ENCODE results near the gene ITGA1. TPM values are rescaled to one million over a fixed set of nuclear protein-coding genes. Genes with fewer than 3 reads are reported as not detected.

Gene ITGA1
- total RNA-seq, 1 experiment from 2014 or later = 4.0 TPM

- Histone ChIP-seq H3K36me3 (ENCODE audit: low read depth) (no peaks in the 10 kb centered on the region), H3K79me2 (ENCODE audit: low read depth) (no peaks in the 10 kb centered on the region), H3K4me1 (replicated peaks; ENCODE audit: insufficient read depth) (no peaks in the 10 kb centered on the region), H3K27ac (no peak overlapping the region), H3K27me3 (ENCODE audit: insufficient read depth, low read depth) (no peaks in the 10 kb centered on the region), H2AFZ (no peak overlapping the region), H3F3A (ENCODE audit: insufficient read depth, low read depth) (no peaks in the 10 kb centered on the region), H3K9me3 (ENCODE audit: insufficient read depth, low read depth) (no peaks in the 10 kb centered on the region; the same call in 1 of the 2 replicates), H3K4me2 (no peak overlapping the region), H4K20me1 (ENCODE audit: insufficient read depth) (no peaks in the 10 kb centered on the region), H3K9me2 (ENCODE audit: insufficient read depth) (0 out of 2 replicates have a peak, but pooled peaks cover 6% of the 10 kb centered on the region), H3K4me3 (no peak overlapping the region)
- CTCF ChIA-PET = no interaction called here
- intact Hi-C loops (cut with micrococcal nuclease; ENCODE audit: unreplicated experiment) = no loop called here
- TF ChIP-seq EZH2 (IDR thresholded peaks at IDR 0.05; ENCODE audit: low read depth) = no peak
- TF ChIP-seq CTCF (conservative IDR thresholded peaks at IDR 0.05) = no peak
- BruUV-seq (replicated peaks) = no TSS peak
- POLR2A ChIA-PET (ENCODE audit: unreplicated experiment) = no interaction called here
- DNase-seq = no peak
These were observed 108.1 kb downstream of the ITGA1 start for GRCh38 chr5:52895572-52896413.

DNA sequence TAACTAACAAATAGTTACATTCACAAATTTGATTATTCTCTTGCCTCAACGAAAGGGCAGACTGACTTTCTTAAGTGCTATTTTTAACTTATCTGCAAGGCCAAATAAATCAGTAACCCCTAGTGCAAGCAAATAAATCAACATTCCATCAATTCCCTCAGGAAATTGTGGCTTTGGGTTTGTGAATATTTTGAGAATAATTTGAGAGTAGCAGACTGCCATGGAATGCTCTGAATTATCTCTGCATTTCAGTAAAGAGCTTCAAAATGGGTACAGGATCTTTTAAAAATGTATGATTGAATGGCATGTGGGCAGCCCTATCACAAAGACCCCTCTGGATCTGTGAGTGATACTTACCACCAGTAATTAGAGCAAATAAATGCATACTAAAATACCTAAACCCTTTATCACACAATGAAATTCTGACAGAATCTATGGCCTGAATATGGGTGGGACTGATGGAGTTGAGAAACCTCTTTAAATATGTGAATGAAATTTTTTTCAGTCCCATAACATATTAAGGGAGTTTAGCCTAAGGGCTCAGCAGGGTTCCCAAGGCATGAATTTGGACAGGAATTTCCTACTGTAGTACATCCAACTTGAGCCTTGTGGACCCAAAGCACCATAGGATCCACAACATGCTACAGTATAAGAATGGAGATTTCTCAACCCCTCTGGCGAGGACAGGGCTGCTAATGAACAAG is 109.0 kb downstream of the ITGA1 start:
- ChIA-PET CTCF (no interaction called here), POLR2A (ENCODE audit: unreplicated experiment) (no interaction called here)
- H4K20me1 ChIP-seq (ENCODE audit: insufficient read depth) = no peaks in the 10 kb centered on the region
- no peak overlapping the region for H2AFZ ChIP-seq
- no TSS peak for BruUV-seq (replicated peaks)
- H3K9me3 ChIP-seq (ENCODE audit: insufficient read depth, low read depth) = no peaks in the 10 kb centered on the region
- no peaks in the 10 kb centered on the region for H3K79me2 ChIP-seq (ENCODE audit: low read depth)
- no peaks in the 10 kb centered on the region for H3F3A ChIP-seq (ENCODE audit: insufficient read depth, low read depth)
- H3K4me1 ChIP-seq (replicated peaks; ENCODE audit: insufficient read depth) = no peaks in the 10 kb centered on the region
- TF ChIP-seq CTCF (conservative IDR thresholded peaks at IDR 0.05) = no peak
- TF ChIP-seq EZH2 (IDR thresholded peaks at IDR 0.05; ENCODE audit: low read depth) = no peak
- no peak for DNase-seq
- no peaks in the 10 kb centered on the region for H3K27me3 ChIP-seq (ENCODE audit: insufficient read depth, low read depth)
- no peak overlapping the region for H3K4me2 ChIP-seq
- intact Hi-C loops (cut with micrococcal nuclease; ENCODE audit: unreplicated experiment) = no loop called here
- H3K9me2 ChIP-seq (ENCODE audit: insufficient read depth) = 0 out of 2 replicates have a peak, but pooled peaks cover 4% of the 10 kb centered on the region
- no peak overlapping the region for H3K27ac ChIP-seq
- H3K4me3 ChIP-seq = no peak overlapping the region
- H3K36me3 ChIP-seq (ENCODE audit: low read depth) = no peaks in the 10 kb centered on the region

DNA sequence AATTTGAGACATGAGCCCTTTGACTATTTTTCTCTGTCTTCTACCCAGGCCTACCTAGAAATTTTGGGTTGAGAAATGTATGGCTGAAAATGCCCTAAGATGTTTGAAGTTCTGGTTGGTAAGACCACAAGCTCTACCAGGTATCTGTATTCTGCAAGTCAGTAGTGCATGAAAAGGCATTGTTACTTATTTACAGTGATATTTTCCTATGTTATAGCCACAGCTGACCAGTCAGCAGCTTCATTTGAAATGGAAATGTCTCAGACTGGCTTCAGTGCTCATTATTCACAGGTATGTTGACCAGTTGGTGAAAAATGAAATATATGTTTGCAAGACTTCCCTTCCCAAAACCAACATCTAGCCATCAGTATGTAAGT is 109.5 kb downstream of the ITGA1 start:
- Histone ChIP-seq H3F3A (ENCODE audit: insufficient read depth, low read depth) (no peaks in the 10 kb centered on the region), H3K9me3 (ENCODE audit: insufficient read depth, low read depth) (no peaks in the 10 kb centered on the region), H2AFZ (no peak overlapping the region), H3K27ac (no peak overlapping the region), H3K4me2 (no peak overlapping the region), H3K9me2 (ENCODE audit: insufficient read depth) (0 out of 2 replicates have a peak, but pooled peaks cover 4% of the 10 kb centered on the region), H4K20me1 (ENCODE audit: insufficient read depth) (no peaks in the 10 kb centered on the region), H3K79me2 (ENCODE audit: low read depth) (no peaks in the 10 kb centered on the region), H3K4me1 (replicated peaks; ENCODE audit: insufficient read depth) (no peaks in the 10 kb centered on the region), H3K27me3 (ENCODE audit: insufficient read depth, low read depth) (no peaks in the 10 kb centered on the region), H3K36me3 (ENCODE audit: low read depth) (no peaks in the 10 kb centered on the region), H3K4me3 (no peak overlapping the region)
- TF ChIP-seq CTCF (conservative IDR thresholded peaks at IDR 0.05) (no peak), EZH2 (IDR thresholded peaks at IDR 0.05; ENCODE audit: low read depth) (no peak)
- POLR2A ChIA-PET (ENCODE audit: unreplicated experiment) = no interaction called here
- CTCF ChIA-PET = no interaction called here
- BruUV-seq (replicated peaks) = no TSS peak
- DNase-seq = no peak
- intact Hi-C loops (cut with micrococcal nuclease; ENCODE audit: unreplicated experiment) = no loop called here
